Spinal cord (tissue), 10 donors: ENCODE data around the gene MAN2A2. TPM values are rescaled to one million over a fixed set of nuclear protein-coding genes. Genes with fewer than 3 reads are reported as not detected.

Experiments used
- DNase-seq, 6 donors: peaks; one replicate each; pipeline versions ENCODE4 v3.0.0 to v3.0.0-alpha.2; 2013 to 2015; ENCODE audit warnings: low spot score in 6 of 6, low read depth in 4 of 6
- H3K27ac ChIP-seq: one replicate; pipeline ENCODE4 v1.5.1; 2013; ENCODE audit warnings: low read depth, low read length, control low read depth
- H3K27me3 ChIP-seq: one replicate; pipeline ENCODE4 v1.6.1; 2013; ENCODE audit warnings: low read length; ENCODE audit not compliant: control insufficient read depth, insufficient read depth
- H3K36me3 ChIP-seq: one replicate; pipeline ENCODE4 v1.6.1; 2013; ENCODE audit warnings: low read length; ENCODE audit not compliant: control insufficient read depth, insufficient read depth
- H3K4me1 ChIP-seq: one replicate; pipeline ENCODE4 v1.6.1; 2013; ENCODE audit warnings: low read length; ENCODE audit not compliant: control insufficient read depth, insufficient read depth
- H3K4me3 ChIP-seq: one replicate; pipeline ENCODE4 v1.5.1; 2013; ENCODE audit warnings: low read depth, low read length, control low read depth
- H3K9me3 ChIP-seq: one replicate; pipeline ENCODE4 v1.6.1; 2013; ENCODE audit warnings: low read length; ENCODE audit not compliant: control insufficient read depth, insufficient read depth
- WGBS: methylation state at CpG from one replicate; pipeline ENCODE4 v1.1.5; 2013; ENCODE audit warnings: missing lambda C conversion rate; ENCODE audit not compliant: insufficient coverage; 5-methylcytosine and 5-hydroxymethylcytosine counted together
- long read RNA-seq, 4 donors: transcript quantifications; one replicate each; lab custom pipeline, GENCODE V29; 2026
- polyA plus RNA-seq, 2 donors: library from polyadenylated mRNA; unstranded; fragments of 120-200 nt; gene quantifications; one replicate each; pipeline ENCODE4 v1.2.1, GENCODE V29; 2013; ENCODE audit not compliant: insufficient read length in 2 of 2
- total RNA-seq, 2 donors: library from RNA; depleted of rRNA in 1 of 2; stranded (reverse); fragments of 120-200 nt in 1 of 2; fragments of >200 nt in 1 of 2; gene quantifications; one replicate each; pipeline versions ENCODE4 v1.2.3 to v1.2.4, GENCODE V29; 2013 to 2014
- donor health status: healthy.

MAN2A2 gene
- total RNA-seq (10 to 100 TPM; 25.3 to 48.5 TPM), polyA plus RNA-seq (100 to 1,000 TPM; 114 to 128 TPM)
- long read RNA-seq, donor 1, partial matches to known transcripts = 0 of 2 reads
- long read RNA-seq, donor 1, other reads (novel, unspliced or antisense) = 0 of 2 reads
- long read RNA-seq, donor 2 = 0 reads
- long read RNA-seq, donor 3 = 0 reads
- long read RNA-seq, donor 4, full-length matches to known transcripts = 1 of 1 reads
- long read RNA-seq, donor 4, partial matches to known transcripts = 0 of 1 reads
- long read RNA-seq, donor 4, other reads (novel, unspliced or antisense) = 0 of 1 reads

DNA sequence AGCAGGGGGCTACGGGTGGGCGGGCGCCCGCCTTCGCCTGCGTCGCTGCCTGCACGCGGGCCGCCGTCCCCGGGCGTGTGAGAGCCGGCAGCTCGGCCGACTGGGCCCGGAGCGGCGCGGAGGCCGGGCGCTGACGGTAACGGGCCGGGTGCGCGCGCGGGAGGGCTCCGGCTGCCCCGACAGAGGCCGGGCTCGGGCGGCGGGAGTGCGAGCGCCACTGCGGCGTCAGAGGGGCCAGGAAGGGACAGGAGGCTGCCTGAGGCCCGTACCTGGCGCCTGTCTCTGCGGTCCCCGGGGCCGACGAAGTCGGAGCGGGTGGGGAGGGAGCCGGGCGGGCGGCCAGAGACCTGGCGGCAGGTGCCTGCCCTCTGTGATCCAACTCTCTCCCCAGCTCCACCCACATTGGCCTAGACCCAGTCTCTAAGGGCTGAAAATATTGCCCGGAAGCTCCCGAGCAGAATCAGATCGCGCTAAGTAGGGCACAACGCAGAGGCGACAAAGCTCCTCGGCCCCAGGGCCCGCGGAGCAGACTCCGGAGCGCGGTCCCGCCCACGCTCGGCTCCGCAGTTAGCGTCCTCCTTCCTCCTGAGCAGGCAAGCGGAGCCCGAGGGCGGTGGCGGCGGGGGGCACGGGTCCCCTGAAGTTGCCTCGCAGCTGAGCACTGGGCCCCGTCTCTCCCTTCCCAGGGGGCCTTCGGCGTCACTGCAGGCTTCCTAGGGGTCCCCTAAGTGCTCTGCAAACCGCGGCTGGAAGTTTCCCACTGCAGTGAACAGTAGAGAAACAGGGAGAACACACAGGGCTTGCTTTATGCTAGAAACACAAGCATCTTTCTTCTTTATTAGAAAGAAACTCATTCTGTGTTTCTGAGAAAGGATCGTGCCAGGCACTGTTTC is at the start of gene MAN2A2:
Gene MAN2A2 (plus strand): TSS at position 463 of the 893 bp plus-strand sequence. CDS start 906 bp downstream, outside the sequence.
- H3K27me3 ChIP-seq = no peaks in the 10 kb centered on the region
- 0% methylated on average over 78 of the region's 81 CpGs for WGBS
- H3K4me1 ChIP-seq = peaks cover 51% of the 10 kb centered on the region
- peak within 1 kb of the TSS; percentile 75 for H3K4me3 ChIP-seq
- H3K9me3 ChIP-seq = no peaks in the 10 kb centered on the region
- peaks cover 37% of the 10 kb centered on the region for H3K36me3 ChIP-seq
- H3K27ac ChIP-seq = peak within 1 kb of the TSS; percentile 96
- peak in 5 of 6 donors; percentile 19 to 77 (median 31) for DNase-seq

DNA sequence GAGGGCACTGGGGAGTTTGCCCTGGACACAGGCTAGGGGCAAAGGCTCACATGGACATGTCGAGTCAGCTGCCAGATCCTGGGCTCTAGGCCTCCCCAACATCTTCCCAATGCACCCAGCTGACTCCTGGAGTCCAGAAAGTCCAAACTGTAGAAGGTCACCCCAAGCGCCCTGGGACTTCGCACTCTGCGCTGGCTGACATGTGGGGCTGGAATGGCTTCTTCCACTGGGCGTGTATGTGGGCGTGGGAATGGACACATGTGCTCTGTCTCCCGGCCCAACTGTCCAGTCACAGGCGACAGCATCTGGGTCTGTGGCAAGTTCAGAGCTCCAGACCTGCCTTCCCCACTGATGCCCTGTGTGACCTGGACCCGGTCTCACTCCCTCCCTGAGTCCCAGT is 48.0 kb upstream of the MAN2A2 start:
- Histone ChIP-seq H3K27ac (no peak overlapping the region), H3K4me1 (no peaks in the 10 kb centered on the region), H3K4me3 (no peak overlapping the region), H3K27me3 (no peaks in the 10 kb centered on the region), H3K36me3 (no peaks in the 10 kb centered on the region), H3K9me3 (no peaks in the 10 kb centered on the region)
- no peak for DNase-seq
- WGBS = 86% methylated on average over 9 of the region's 9 CpGs

DNA sequence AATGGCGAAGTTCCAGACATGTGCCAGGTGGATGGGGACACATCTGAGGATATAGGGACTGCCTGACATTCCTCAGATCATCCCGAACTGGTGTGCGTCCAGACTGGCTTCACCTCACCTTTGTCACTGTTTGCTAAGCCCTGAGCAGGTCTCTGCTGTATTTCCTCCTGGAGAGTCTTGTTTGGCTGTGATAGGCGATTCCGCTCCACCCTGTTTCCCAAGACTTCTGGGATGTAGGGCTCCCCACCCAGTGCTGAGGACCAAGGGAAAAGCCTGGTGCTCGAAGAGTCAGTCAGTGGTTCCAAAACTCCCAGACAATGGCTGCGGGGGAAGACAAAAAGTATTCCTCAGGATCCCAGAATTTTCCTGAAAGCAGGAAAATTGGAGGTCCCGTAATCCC is 45.8 kb upstream of the MAN2A2 start:
- DNase-seq = no peak
- Histone ChIP-seq H3K4me3 (no peak overlapping the region), H3K27ac (no peak overlapping the region), H3K9me3 (no peaks in the 10 kb centered on the region), H3K36me3 (no peaks in the 10 kb centered on the region), H3K4me1 (no peaks in the 10 kb centered on the region), H3K27me3 (no peaks in the 10 kb centered on the region)
- WGBS = 96% methylated on average over 7 of the region's 8 CpGs

DNA sequence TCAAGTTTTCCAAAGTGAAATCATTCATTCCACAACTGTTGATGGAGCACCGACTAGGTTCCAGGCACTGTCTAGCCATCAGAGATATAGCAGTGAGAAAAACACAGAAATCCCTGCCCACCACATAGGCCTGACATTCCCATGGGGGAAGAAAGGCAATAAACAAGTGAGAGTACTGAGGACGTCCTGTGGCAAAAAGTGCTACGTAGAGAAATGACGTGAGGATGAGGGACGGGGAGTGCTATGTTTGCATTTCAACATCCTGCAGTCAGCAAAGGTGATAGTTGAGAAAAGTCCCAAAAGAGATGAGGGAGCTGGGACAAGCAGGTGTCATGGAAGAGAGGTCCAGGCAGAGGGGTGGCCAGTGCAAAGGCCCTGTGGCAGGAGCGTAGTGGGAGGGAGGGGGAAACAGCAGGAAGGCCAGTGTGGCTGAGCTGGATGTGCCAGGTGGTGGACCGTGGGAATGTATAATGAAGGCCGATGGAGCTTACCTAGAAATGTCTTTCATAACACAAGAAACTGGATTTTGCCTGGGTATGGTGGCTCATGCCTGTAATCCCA is 45.1 kb upstream of the MAN2A2 start:
- no peaks in the 10 kb centered on the region for H3K36me3 ChIP-seq
- no peaks in the 10 kb centered on the region for H3K9me3 ChIP-seq
- no peak for DNase-seq
- 87% methylated on average over 6 of the region's 8 CpGs for WGBS
- no peaks in the 10 kb centered on the region for H3K27me3 ChIP-seq
- H3K4me3 ChIP-seq = no peak overlapping the region
- H3K27ac ChIP-seq = no peak overlapping the region
- H3K4me1 ChIP-seq = no peaks in the 10 kb centered on the region

DNA sequence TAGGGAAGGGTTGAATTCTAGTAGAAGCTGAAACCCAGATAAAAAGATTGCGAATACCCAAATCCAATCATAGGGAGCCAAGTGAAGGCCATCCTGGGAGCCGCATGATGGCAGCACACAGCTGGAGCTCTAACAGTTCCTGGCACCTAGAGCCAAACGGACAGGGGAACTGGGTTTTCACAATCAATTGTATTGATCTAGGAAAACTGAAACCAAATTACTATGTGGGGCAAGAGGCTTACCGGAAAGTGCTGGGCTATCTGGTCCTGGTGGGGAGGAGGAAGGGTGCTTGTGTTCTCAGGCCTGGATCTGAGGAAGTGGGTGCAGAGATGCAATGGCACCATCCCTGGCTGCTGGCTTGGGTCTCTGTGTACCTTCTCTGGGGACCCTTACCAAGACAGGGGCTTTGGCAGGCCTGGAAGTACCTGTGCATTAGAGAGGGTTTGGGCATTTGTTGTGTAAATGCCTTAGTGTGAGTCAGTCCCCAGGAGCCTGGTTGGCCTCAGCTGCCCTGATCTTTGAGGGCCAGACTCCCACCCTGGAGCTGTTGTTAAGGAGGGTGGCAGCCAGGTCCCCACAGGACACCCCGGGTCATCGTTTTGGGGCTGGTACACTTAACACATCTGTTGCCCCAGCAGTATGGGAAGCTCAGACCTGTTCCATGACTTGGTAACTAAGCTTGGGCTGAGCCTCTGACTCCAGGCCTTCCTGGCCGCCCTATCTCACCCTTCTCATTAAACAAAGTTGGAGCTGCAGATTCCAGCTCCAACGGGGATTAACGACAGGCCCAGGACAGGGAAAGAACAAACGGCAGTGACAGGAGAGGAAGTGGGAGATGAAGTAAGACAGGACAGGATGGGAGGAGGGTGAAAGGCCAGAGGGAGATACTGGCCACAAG is 43.6 kb upstream of the MAN2A2 start:
- DNase-seq = no peak
- H3K9me3 ChIP-seq = no peaks in the 10 kb centered on the region
- H3K4me1 ChIP-seq = no peaks in the 10 kb centered on the region
- WGBS = 56% methylated on average over 4 of the region's 10 CpGs
- H3K27ac ChIP-seq = no peak overlapping the region
- H3K4me3 ChIP-seq = no peak overlapping the region
- no peaks in the 10 kb centered on the region for H3K36me3 ChIP-seq
- no peaks in the 10 kb centered on the region for H3K27me3 ChIP-seq

DNA sequence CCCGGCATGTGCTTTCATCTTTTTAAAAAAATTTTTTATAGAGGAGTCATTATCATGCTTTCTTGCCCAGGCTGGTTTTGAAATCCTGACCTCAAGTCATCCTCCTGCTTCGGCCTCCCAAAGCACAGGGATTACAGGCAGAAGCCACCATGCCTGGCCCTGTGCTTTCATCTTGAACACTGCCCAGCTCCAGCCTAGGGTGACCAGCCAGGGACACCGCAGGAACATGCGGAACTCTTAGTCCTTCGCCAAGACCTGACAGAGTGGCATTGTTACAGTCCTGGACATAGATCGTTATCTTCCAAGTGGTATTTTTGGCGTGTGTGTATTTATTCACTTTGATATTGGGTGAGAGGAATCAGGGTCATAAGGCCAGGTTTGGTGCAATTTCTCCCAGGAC is 42.7 kb upstream of the MAN2A2 start:
- Histone ChIP-seq H3K27ac (no peak overlapping the region), H3K4me1 (no peaks in the 10 kb centered on the region), H3K27me3 (no peaks in the 10 kb centered on the region), H3K36me3 (no peaks in the 10 kb centered on the region), H3K9me3 (no peaks in the 10 kb centered on the region), H3K4me3 (no peak overlapping the region)
- no peak for DNase-seq
- 93% methylated on average over 5 of the region's 7 CpGs for WGBS

DNA sequence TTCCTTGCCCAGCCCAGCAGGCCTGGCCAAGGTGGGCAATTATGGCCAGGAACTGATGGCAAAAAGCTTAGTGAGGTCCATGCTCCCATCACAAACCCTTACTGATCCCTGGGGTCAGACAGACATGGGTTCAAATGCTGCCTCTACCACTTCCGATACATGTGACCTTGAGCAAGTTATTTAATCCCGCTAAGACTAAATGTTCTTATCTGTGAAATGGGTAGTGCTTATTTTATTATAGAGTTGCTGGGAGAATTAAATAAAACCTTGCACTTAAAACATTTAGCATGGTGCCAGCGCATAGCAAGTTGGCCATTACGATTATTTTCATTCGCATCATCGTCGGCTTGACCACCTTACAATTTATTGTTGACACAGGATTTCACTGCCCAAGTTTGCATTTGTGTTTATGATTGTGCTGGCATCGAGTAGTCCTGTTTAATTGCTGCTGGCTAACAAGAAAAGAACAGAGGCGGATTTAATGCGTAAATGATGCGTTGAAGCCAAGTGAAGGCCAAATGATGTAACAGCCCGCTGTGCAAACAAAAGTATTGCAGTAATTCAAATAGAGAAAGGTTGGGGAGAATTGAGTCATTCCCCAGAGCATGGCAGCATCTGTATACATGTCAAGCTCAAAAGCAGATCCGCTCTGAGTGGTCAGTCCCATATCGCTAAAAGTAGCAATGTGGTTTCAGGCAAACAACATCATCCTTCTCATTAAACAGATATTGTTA is 42.0 kb upstream of the MAN2A2 start:
- H3K4me3 ChIP-seq = no peak overlapping the region
- H3K4me1 ChIP-seq = no peaks in the 10 kb centered on the region
- no peak overlapping the region for H3K27ac ChIP-seq
- H3K9me3 ChIP-seq = no peaks in the 10 kb centered on the region
- DNase-seq = peak in 2 of 6 donors; percentile 33 to 71
- no peaks in the 10 kb centered on the region for H3K27me3 ChIP-seq
- no peaks in the 10 kb centered on the region for H3K36me3 ChIP-seq
- WGBS = 61% methylated on average over 5 of the region's 14 CpGs

DNA sequence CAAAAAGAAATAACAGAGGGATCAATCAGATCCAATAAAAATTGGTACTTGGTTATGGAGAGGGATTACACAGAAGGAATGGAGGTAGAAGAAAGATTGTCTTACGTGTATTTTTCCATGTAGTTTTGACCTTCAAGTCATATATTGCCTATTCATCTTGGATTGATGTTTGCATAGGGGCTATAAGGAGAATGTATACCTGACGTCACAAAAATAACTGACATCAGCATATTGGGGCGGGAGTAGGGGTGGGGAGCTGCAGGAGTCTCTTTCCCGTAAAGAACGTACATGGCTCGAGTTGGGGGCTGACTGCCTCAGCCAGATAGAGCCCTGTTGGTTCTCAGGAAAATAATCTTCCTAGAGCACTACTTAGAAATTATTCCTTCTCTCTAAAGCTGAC is 40.6 kb upstream of the MAN2A2 start:
- no peak overlapping the region for H3K27ac ChIP-seq
- no peaks in the 10 kb centered on the region for H3K9me3 ChIP-seq
- no peaks in the 10 kb centered on the region for H3K27me3 ChIP-seq
- WGBS = 88% methylated on average over 5 of the region's 6 CpGs
- no peaks in the 10 kb centered on the region for H3K4me1 ChIP-seq
- H3K36me3 ChIP-seq = no peaks in the 10 kb centered on the region
- no peak overlapping the region for H3K4me3 ChIP-seq
- no peak for DNase-seq
